ENCODE data around the gene UBAC2. TPM values are rescaled to one million over a fixed set of nuclear protein-coding genes. Genes with fewer than 3 reads are reported as not detected.

The UBAC2 gene
- total RNA-seq, 1 donor from 2014 or later = 44.3 TPM

- Histone ChIP-seq H3K27me3 (ENCODE audit: low read depth) (no peaks in the 10 kb centered on the region), H3K36me3 (peaks cover 77% of the 10 kb centered on the region), H3K4me3 (no peak overlapping the region), H3K9me3 (replicated peaks) (no peaks in the 10 kb centered on the region), H3K4me1 (no peaks in the 10 kb centered on the region), H3K27ac (replicated peaks) (no peak overlapping the region)
- DNase-seq = no peak
- intact Hi-C loops (cut with micrococcal nuclease) = no loop called here
- no peak for TF ChIP-seq CTCF (IDR thresholded peaks at IDR 0.05; ENCODE audit: borderline replicate concordance)
Observed at GRCh38 chr13:99347335-99347878, 146.8 kb downstream of the UBAC2 start.

GRCh38 chr13:99347911-99348451 is 147.3 kb downstream of the UBAC2 start:
- no peak for DNase-seq
- H3K36me3 ChIP-seq = peaks cover 71% of the 10 kb centered on the region
- intact Hi-C loops (cut with micrococcal nuclease) = no loop called here
- H3K27me3 ChIP-seq (ENCODE audit: low read depth) = no peaks in the 10 kb centered on the region
- H3K27ac ChIP-seq (replicated peaks) = no peak overlapping the region
- H3K4me1 ChIP-seq = no peaks in the 10 kb centered on the region
- no peaks in the 10 kb centered on the region for H3K9me3 ChIP-seq (replicated peaks)
- H3K4me3 ChIP-seq = no peak overlapping the region
- TF ChIP-seq CTCF (IDR thresholded peaks at IDR 0.05; ENCODE audit: borderline replicate concordance) = no peak

GRCh38 chr13:99350191-99350590 is 149.5 kb downstream of the UBAC2 start:
- Histone ChIP-seq H3K9me3 (replicated peaks) (no peaks in the 10 kb centered on the region), H3K27ac (replicated peaks) (no peak overlapping the region), H3K27me3 (ENCODE audit: low read depth) (no peaks in the 10 kb centered on the region), H3K36me3 (peaks cover 60% of the 10 kb centered on the region), H3K4me1 (no peaks in the 10 kb centered on the region), H3K4me3 (no peak overlapping the region)
- intact Hi-C loops (cut with micrococcal nuclease) = no loop called here
- no peak for TF ChIP-seq CTCF (IDR thresholded peaks at IDR 0.05; ENCODE audit: borderline replicate concordance)
- no peak for DNase-seq

- peaks cover 51% of the 10 kb centered on the region for H3K36me3 ChIP-seq
- intact Hi-C loops (cut with micrococcal nuclease) = no loop called here
- no peak for TF ChIP-seq CTCF (IDR thresholded peaks at IDR 0.05; ENCODE audit: borderline replicate concordance)
- no peak overlapping the region for H3K27ac ChIP-seq (replicated peaks)
- H3K9me3 ChIP-seq (replicated peaks) = no peaks in the 10 kb centered on the region
- H3K27me3 ChIP-seq (ENCODE audit: low read depth) = no peaks in the 10 kb centered on the region
- no peak overlapping the region for H3K4me3 ChIP-seq
- no peak for DNase-seq
- H3K4me1 ChIP-seq = peaks cover 11% of the 10 kb centered on the region
Observed at GRCh38 chr13:99351772-99352171, 151.1 kb downstream of the UBAC2 start.

GRCh38 chr13:99352351-99353245 is 151.9 kb downstream of the UBAC2 start:
- peaks cover 50% of the 10 kb centered on the region for H3K36me3 ChIP-seq
- H3K27ac ChIP-seq (replicated peaks) = no peak overlapping the region
- no peak for DNase-seq

More at GRCh38 chr13:99352351-99353245, 151.9 kb downstream of the UBAC2 start:
- Histone ChIP-seq H3K27me3 (ENCODE audit: low read depth) (no peaks in the 10 kb centered on the region), H3K4me1 (peaks cover 20% of the 10 kb centered on the region), H3K4me3 (no peak overlapping the region), H3K9me3 (replicated peaks) (no peaks in the 10 kb centered on the region)
- TF ChIP-seq CTCF (IDR thresholded peaks at IDR 0.05; ENCODE audit: borderline replicate concordance) = no peak
- intact Hi-C loops (cut with micrococcal nuclease) = no loop called here

All from left ventricle myocardium inferior (tissue), 1 donor.